B cell (primary cell): ENCODE measurements around the gene PLCB1. TPM values are rescaled to one million over a fixed set of nuclear protein-coding genes. Genes with fewer than 3 reads are reported as not detected.

ENCODE experiments used
- ATAC-seq: fragments of 200-7000 bp; cut with Tn5 transposase; one replicate; pipeline ENCODE4 v1.10.0; 2021; ENCODE audit warnings: low read depth, mild to moderate bottlenecking, moderate number of reproducible peaks, moderate library complexity
- CTCF ChIA-PET: fragments of 350-600 bp; sonication (Branson Sonifier 250); formaldehyde crosslinking; loops from one replicate; lab custom pipeline; 2021; ENCODE audit warnings: antibody characterized with exemption, inconsistent platforms; lab: Charles Lee
- POLR2A ChIA-PET: fragments of 350-600 bp; sonication (Branson Sonifier 250); formaldehyde crosslinking; loops from one replicate; lab custom pipeline; 2021; ENCODE audit warnings: antibody characterized with exemption; lab: Charles Lee
- DNase-seq: peaks from one replicate; pipeline ENCODE4 v3.0.0; 2013
- H2AFZ ChIP-seq: 2 replicates; pipeline ENCODE4 v1.6.1; 2012; ENCODE audit warnings: mild to moderate bottlenecking, low read depth, low read length; ENCODE audit not compliant: insufficient read depth, poor library complexity, severe bottlenecking
- H3K27ac ChIP-seq, 2 donors: 1 replicate in 1 of 2; 2 replicates in 1 of 2; pipeline ENCODE4 v1.5.1; 2012 to 2013; ENCODE audit warnings: low read length in 2 of 2, mild to moderate bottlenecking in 2 of 2, moderate library complexity in 1 of 2
- H3K27me3 ChIP-seq, 4 experiments: fragments of 200-600 bp in 1 of 4; sonication (generic) in 1 of 4; replicated peaks in 1 of 4; 1 replicate in 2 of 4; 2 replicates in 2 of 4; pipeline versions ENCODE4 v1.6.1 to v1.7.0; 2013 to 2016; ENCODE audit warnings: low read length in 3 of 4, mild to moderate bottlenecking in 2 of 4, mixed read lengths in 1 of 4, moderate library complexity in 1 of 4; ENCODE audit not compliant: insufficient read depth in 4 of 4, control insufficient read depth in 3 of 4; ENCODE audit errors: control extremely low read depth in 1 of 4
- H3K36me3 ChIP-seq, 2 experiments: replicated peaks in 1 of 2; 1 replicate in 1 of 2; 2 replicates in 1 of 2; pipeline versions ENCODE4 v1.6.1 to v1.7.1; 2013; ENCODE audit warnings: low read length in 1 of 2; ENCODE audit not compliant: insufficient read depth in 2 of 2, control insufficient read depth in 1 of 2; ENCODE audit errors: control extremely low read depth in 1 of 2, extremely low read depth in 1 of 2
- H3K4me1 ChIP-seq, 2 donors: fragments of 200-600 bp in 1 of 2; sonication (generic) in 1 of 2; 1 replicate in 1 of 2; 2 replicates in 1 of 2; pipeline versions ENCODE4 v1.5.1 to v1.6.1; 2013 to 2017; ENCODE audit warnings: low read length in 2 of 2; ENCODE audit not compliant: control insufficient read depth in 2 of 2, insufficient read depth in 2 of 2
- H3K4me2 ChIP-seq: replicated peaks from 2 replicates; pipeline ENCODE3; 2012; ENCODE audit warnings: mild to moderate bottlenecking, low read depth, low read length; ENCODE audit not compliant: poor library complexity, severe bottlenecking
- H3K4me3 ChIP-seq, 5 experiments: fragments of 200-600 bp in 1 of 5; sonication (generic) in 1 of 5; 1 replicate in 3 of 5; 2 replicates in 2 of 5; pipeline versions ENCODE4 v1.5.1 to v1.7.0; 2011 to 2016; ENCODE audit warnings: low read length in 4 of 5, mild to moderate bottlenecking in 4 of 5, low read depth in 2 of 5, control low read depth in 1 of 5, moderate library complexity in 1 of 5; ENCODE audit not compliant: insufficient read depth in 1 of 5; ENCODE audit errors: control extremely low read depth in 1 of 5, extremely low read depth in 1 of 5
- H3K79me2 ChIP-seq: fragments of 200-600 bp; sonication (generic); one replicate; pipeline ENCODE4 v1.6.0; 2016; ENCODE audit warnings: low read length; ENCODE audit not compliant: control insufficient read depth, insufficient read depth
- H3K9ac ChIP-seq: fragments of 200-600 bp; sonication (generic); 2 replicates; pipeline ENCODE4 v1.6.1; 2017; ENCODE audit warnings: mild to moderate bottlenecking, low read length, moderate library complexity
- H3K9me3 ChIP-seq, 3 donors: one replicate each; pipeline versions ENCODE4 v1.6.1 to v1.7.1; 2013; ENCODE audit warnings: low read length in 2 of 3; ENCODE audit not compliant: control insufficient read depth in 2 of 3, insufficient read depth in 1 of 3; ENCODE audit errors: control extremely low read depth in 1 of 3
- H4K20me1 ChIP-seq: 2 replicates; pipeline ENCODE4 v1.6.0; 2012; ENCODE audit warnings: mild to moderate bottlenecking, low read length; ENCODE audit not compliant: insufficient read depth, control insufficient read depth, poor library complexity, severe bottlenecking
- H3K27ac Mint-ChIP-seq: one replicate; pipeline ENCODE4 v1.8.0; 2021; ENCODE audit warnings: mixed read lengths
- H3K27me3 Mint-ChIP-seq: one replicate; pipeline ENCODE4 v1.8.0; 2021; ENCODE audit warnings: mixed read lengths
- H3K4me1 Mint-ChIP-seq: one replicate; pipeline ENCODE4 v1.8.0; 2021; ENCODE audit warnings: mixed read lengths
- H3K4me3 Mint-ChIP-seq: one replicate; pipeline ENCODE4 v1.8.0; 2021; ENCODE audit warnings: mixed read lengths
- H3K9me3 Mint-ChIP-seq: one replicate; pipeline ENCODE4 v1.8.0; 2022; ENCODE audit warnings: mixed read lengths; ENCODE audit not compliant: insufficient read depth
- CTCF ChIP-seq: fragments of 200-600 bp; IDR thresholded peaks from one replicate; pipeline ENCODE4 v1.8.0; 2022; ENCODE audit warnings: antibody characterized with exemption, mild to moderate bottlenecking
- EZH2 ChIP-seq: IDR thresholded peaks from 2 replicates; pipeline ENCODE4 v1.6.1; 2012; ENCODE audit warnings: borderline replicate concordance, low read depth, mild to moderate bottlenecking, moderate library complexity, low read length; ENCODE audit not compliant: insufficient read depth, poor library complexity, severe bottlenecking
- WGBS: methylation state at CpG from one replicate; pipeline ENCODE4 v1.1.5; 2013; ENCODE audit warnings: missing lambda C conversion rate; ENCODE audit not compliant: insufficient coverage; 5-methylcytosine and 5-hydroxymethylcytosine counted together
- intact Hi-C: fragments of 100-400 bp; cut with micrococcal nuclease; formaldehyde crosslinking; loops from one replicate; pipeline ENCODE4 v1.10.0; 2022
- polyA plus RNA-seq: library from polyadenylated mRNA; depleted of rRNA; stranded (reverse); fragments of >200 nt; gene quantifications from 2 replicates; pipeline ENCODE4 v1.2.3, GENCODE V29; 2012
- total RNA-seq, 2 donors: library from RNA; stranded (reverse); fragments of 120-200 nt in 1 of 2; gene quantifications; 1 replicate in 1 of 2; 2 replicates in 1 of 2; pipeline versions ENCODE4 v1.2.3 to v1.2.4, GENCODE V29; 2013 to 2022

The PLCB1 gene
- total and polyA plus RNA-seq, 2 donors (not counting 1 experiment from before 2014, with no cell fraction given) = 0.18 to 0.47 TPM

- Mint-ChIP-seq H3K4me3 (no peak overlapping the region), H3K27me3 (peaks cover 5% of the 10 kb centered on the region), H3K27ac (no peak overlapping the region), H3K4me1 (no peaks in the 10 kb centered on the region), H3K9me3 (no peaks in the 10 kb centered on the region)
- Histone ChIP-seq H3K9me3 (no peaks in the 10 kb centered on the region), H3K27ac (no peak overlapping the region), H3K9ac (no peak overlapping the region), H3K79me2 (no peaks in the 10 kb centered on the region), H3K27me3 (no peaks in the 10 kb centered on the region), H3K4me3 (no peak overlapping the region), H2AFZ (peak overlapping the region; percentile 17), H3K36me3 (no peaks in the 10 kb centered on the region), H4K20me1 (no peaks in the 10 kb centered on the region), H3K4me2 (no peak overlapping the region), H3K4me1 (no peaks in the 10 kb centered on the region)
- TF ChIP-seq EZH2 (no peak), CTCF (peak; percentile 81)
- no peak for ATAC-seq
- WGBS = 100% methylated on average over 2 of the region's 7 CpGs
- intact Hi-C loops = loop anchor here (1.0 to 2.0 kb wide), 2 partner anchors 257 to 345 kb away; partner anchors contain the start of gene PLCB1
- ChIA-PET POLR2A (no interaction called here), CTCF (interaction anchor here (0.6 to 6.6 kb wide), 14 partner anchors 9 to 452 kb away, joined by 3 to 71 read pairs (median 4); no protein-coding TSS in a partner anchor)
- DNase-seq = peak; percentile 47
Observed at GRCh38 chr20:8389381-8390036, 257.4 kb downstream of the PLCB1 start.

- CTCF ChIA-PET = interaction anchor here (0.9 to 6.6 kb wide), 12 partner anchors 9 to 453 kb away, joined by 3 to 71 read pairs (median 6); no protein-coding TSS in a partner anchor
- H3K9me3 ChIP-seq = no peaks in the 10 kb centered on the region
- no peak overlapping the region for H3K27ac ChIP-seq
- peaks cover 5% of the 10 kb centered on the region for H3K27me3 Mint-ChIP-seq
- WGBS = 92% methylated on average over 4 of the region's 5 CpGs
- no peak overlapping the region for H3K4me3 Mint-ChIP-seq
- no peak overlapping the region for H3K27ac Mint-ChIP-seq
- H3K4me1 Mint-ChIP-seq = no peaks in the 10 kb centered on the region
- H3K4me2 ChIP-seq = no peak overlapping the region
- POLR2A ChIA-PET = no interaction called here
- no peaks in the 10 kb centered on the region for H3K9me3 Mint-ChIP-seq
- no peak overlapping the region for H3K9ac ChIP-seq
- no peaks in the 10 kb centered on the region for H3K79me2 ChIP-seq
- H3K4me1 ChIP-seq = no peaks in the 10 kb centered on the region
- H3K27me3 ChIP-seq = no peaks in the 10 kb centered on the region
- no peak for ATAC-seq
- no peak overlapping the region for H3K4me3 ChIP-seq
- no peaks in the 10 kb centered on the region for H3K36me3 ChIP-seq
- no peaks in the 10 kb centered on the region for H4K20me1 ChIP-seq
- intact Hi-C loops = no loop called here
- no peak overlapping the region for H2AFZ ChIP-seq
- no peak for TF ChIP-seq EZH2
- TF ChIP-seq CTCF = no peak
- DNase-seq = no peak
Observed at GRCh38 chr20:8390037-8390433, 258.0 kb downstream of the PLCB1 start.
